HG03025 (cell line): ENCODE results near the gene DUSP18.
A peak's percentile ranks its signal among the peaks of the same experiment; 100 is the strongest.
"Not testable (repeated sequence)": the region's sequence is repeated elsewhere in the genome, so short reads cannot be mapped to it uniquely, and the experiment has no call there.

Source experiments
- ATAC-seq: cut with Tn5 transposase; IDR thresholded peaks from one replicate; pipeline ENCODE4 v1.9.1; 2021; ENCODE audit warnings: mild to moderate bottlenecking, moderate library complexity; ENCODE audit not compliant: unreplicated experiment, low FRiP score

The DUSP18 gene

GRCh38 chr22:30680991-30681770 is 13.5 kb upstream of the DUSP18 start:
- ATAC-seq, result no peak

GRCh38 chr22:30679895-30680690 is 12.4 kb upstream of the DUSP18 start:
- not testable (repeated sequence) for ATAC-seq

- ATAC-seq, result not testable (repeated sequence)
Observed at GRCh38 chr22:30676565-30676964, 8.9 kb upstream of the DUSP18 start.

- no peak for ATAC-seq
Observed at GRCh38 chr22:30675436-30675835, 7.8 kb upstream of the DUSP18 start.

- no peak for ATAC-seq
Observed at GRCh38 chr22:30674482-30674881, 6.8 kb upstream of the DUSP18 start.

GRCh38 chr22:30673136-30673535 is 5.5 kb upstream of the DUSP18 start:
- ATAC-seq, result no peak

GRCh38 chr22:30671071-30671470 is 3.4 kb upstream of the DUSP18 start:
- ATAC-seq, result no peak

- ATAC-seq, result no peak
Observed at GRCh38 chr22:30668386-30668710, 673 bp upstream of the DUSP18 start.

GRCh38 chr22:30667107-30667493 is 575 bp downstream of the DUSP18 start:
- ATAC-seq, result peak; percentile 9

GRCh38 chr22:30665786-30666185 is 1.9 kb downstream of the DUSP18 start:
- ATAC-seq, result no peak

GRCh38 chr22:30665266-30665665 is 2.4 kb downstream of the DUSP18 start:
- no peak for ATAC-seq

GRCh38 chr22:30664798-30665197 is 2.9 kb downstream of the DUSP18 start:
- no peak for ATAC-seq

- ATAC-seq, result no peak
Observed at GRCh38 chr22:30662040-30662439, 5.6 kb downstream of the DUSP18 start.

- ATAC-seq, result no peak
Observed at GRCh38 chr22:30655532-30655931, 12.1 kb downstream of the DUSP18 start.

- ATAC-seq, result no peak
Observed at GRCh38 chr22:30654361-30654760, 13.3 kb downstream of the DUSP18 start.

GRCh38 chr22:30652852-30653251 is 14.8 kb downstream of the DUSP18 start:
- no peak for ATAC-seq

- no peak for ATAC-seq
Observed at GRCh38 chr22:30650508-30651116, 17.1 kb downstream of the DUSP18 start.

- no peak for ATAC-seq
Observed at GRCh38 chr22:30649430-30650007, 18.2 kb downstream of the DUSP18 start.

GRCh38 chr22:30648825-30649224 is 18.9 kb downstream of the DUSP18 start:
- no peak for ATAC-seq

- no peak for ATAC-seq
Observed at GRCh38 chr22:30647536-30647935, 20.1 kb downstream of the DUSP18 start.

- ATAC-seq, result no peak
Observed at GRCh38 chr22:30646518-30647160, 21.0 kb downstream of the DUSP18 start.
